ENCODE measurements around the gene BSN.
"Not testable (repeated sequence)": the region's sequence is repeated elsewhere in the genome, so short reads cannot be mapped to it uniquely, and the experiment has no call there.

Gene BSN

DNA sequence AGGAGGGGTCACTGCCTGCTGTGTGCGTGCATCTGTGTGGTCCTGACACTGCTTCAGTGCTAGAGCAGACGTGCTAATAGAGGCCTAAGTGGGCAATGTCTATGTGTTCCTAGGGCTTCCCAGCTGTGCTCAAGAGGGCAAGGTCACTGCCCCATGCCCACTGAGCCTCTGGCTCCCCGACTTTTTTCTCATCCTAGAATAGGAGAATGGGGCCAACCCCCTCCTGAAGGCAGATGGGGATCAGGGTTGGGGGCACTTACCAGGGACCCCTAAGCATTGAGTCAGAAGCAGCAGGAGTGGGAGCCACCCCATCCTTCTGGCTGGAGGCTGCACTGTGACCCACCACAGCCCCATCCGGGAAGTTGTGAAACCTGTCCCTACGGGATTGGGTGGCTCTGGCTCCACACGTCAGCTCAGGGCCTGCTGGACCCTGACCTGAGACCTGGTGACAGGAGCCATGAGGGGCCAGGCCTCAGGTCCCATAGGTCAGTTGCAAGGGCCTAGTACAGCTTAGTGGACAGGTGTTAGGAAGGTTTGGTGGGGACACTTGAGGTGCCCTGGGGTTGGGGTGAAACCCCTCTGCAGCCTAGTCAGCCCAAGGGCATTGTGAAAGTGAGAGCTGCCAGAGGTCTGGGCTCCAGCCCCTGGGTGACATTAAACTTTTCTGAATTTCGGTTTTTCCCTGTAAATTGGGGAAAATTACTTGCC is 134.2 kb downstream of the BSN start:
- peak; percentile 43 for TF ChIP-seq POLR2A (IDR thresholded peaks at IDR 0.05; ENCODE audit: extremely low read depth, insufficient read length)
- H3K4me3 ChIP-seq (ENCODE audit: low read depth, low read length): peak overlapping the region; percentile 78
- DNase-seq (ENCODE audit: low read depth): peak; percentile 82

DNA sequence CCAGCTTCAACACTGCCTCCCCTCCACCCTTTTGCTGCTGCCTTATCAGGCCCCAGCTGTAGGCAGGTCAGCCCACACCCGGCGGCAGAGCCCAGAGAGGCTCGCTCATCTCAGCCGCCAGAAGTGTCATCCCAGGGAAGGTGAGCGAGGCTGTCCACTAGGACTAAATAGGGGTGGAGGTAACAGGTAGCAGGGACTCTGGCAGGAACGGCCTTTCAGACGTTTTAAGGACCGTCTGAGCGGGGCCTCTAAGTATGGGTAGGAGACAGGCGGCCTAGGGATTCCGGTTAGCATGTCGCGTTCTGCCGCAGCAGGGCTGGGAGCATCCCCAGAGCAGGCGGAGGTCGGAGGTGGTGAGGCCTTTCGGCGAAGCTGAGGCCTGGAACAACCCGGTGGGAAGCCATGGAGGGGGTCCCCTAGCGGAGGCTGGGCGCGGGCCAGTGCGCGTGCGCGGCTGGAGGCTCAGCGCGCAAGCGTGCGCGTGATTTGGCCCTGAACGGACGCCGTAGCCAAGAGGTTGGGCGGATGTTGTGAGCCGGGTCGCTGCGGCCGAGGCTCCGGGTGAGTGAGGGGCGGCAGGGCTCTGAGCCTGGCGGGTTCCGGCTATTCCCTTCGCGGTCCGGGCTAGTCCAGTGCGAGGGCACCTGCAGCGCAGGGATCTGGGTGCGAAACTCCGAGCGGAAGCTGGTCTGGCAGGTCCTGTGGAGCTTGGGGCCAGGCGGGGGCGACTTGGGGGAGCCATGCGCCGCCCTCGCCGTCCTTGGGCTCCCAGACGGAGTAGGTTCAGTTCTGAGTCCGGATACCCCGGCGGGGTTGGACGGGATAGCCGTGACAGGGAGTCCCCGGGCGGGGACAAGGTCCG is 135.0 kb downstream of the BSN start, which contains the start of the genes MST1 and RNF123:
Gene MST1, minus strand, starts transcription at position 429 of the 862 bp plus-strand sequence. CDS start 783 bp downstream, outside the sequence.
Gene RNF123, plus strand, starts transcription at position 512 of the 862 bp plus-strand sequence. CDS start 1,609 bp downstream, outside the sequence.
- DNase-seq (ENCODE audit: low read depth): peak; percentile 93
- peak; percentile 67 for TF ChIP-seq MYC (IDR thresholded peaks at IDR 0.05; ENCODE audit: low read depth, low read length)
- TF ChIP-seq POLR2A (IDR thresholded peaks at IDR 0.05; ENCODE audit: extremely low read depth, insufficient read length): peak; percentile 45
- TF ChIP-seq, protein P1, sequence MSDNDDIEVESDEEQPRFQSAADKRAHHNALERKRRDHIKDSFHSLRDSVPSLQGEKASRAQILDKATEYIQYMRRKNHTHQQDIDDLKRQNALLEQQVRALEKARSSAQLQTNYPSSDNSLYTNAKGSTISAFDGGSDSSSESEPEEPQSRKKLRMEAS (IDR thresholded peaks at IDR 0.05; ENCODE audit: low read depth, low read length): peak; percentile 47; the same call in 1 of the 2 replicates
- TF ChIP-seq, protein P2, sequence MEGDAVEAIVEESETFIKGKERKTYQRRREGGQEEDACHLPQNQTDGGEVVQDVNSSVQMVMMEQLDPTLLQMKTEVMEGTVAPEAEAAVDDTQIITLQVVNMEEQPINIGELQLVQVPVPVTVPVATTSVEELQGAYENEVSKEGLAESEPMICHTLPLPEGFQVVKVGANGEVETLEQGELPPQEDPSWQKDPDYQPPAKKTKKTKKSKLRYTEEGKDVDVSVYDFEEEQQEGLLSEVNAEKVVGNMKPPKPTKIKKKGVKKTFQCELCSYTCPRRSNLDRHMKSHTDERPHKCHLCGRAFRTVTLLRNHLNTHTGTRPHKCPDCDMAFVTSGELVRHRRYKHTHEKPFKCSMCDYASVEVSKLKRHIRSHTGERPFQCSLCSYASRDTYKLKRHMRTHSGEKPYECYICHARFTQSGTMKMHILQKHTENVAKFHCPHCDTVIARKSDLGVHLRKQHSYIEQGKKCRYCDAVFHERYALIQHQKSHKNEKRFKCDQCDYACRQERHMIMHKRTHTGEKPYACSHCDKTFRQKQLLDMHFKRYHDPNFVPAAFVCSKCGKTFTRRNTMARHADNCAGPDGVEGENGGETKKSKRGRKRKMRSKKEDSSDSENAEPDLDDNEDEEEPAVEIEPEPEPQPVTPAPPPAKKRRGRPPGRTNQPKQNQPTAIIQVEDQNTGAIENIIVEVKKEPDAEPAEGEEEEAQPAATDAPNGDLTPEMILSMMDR (IDR thresholded peaks at IDR 0.05; ENCODE audit: low read depth, low read length): peak; percentile 26

DNA sequence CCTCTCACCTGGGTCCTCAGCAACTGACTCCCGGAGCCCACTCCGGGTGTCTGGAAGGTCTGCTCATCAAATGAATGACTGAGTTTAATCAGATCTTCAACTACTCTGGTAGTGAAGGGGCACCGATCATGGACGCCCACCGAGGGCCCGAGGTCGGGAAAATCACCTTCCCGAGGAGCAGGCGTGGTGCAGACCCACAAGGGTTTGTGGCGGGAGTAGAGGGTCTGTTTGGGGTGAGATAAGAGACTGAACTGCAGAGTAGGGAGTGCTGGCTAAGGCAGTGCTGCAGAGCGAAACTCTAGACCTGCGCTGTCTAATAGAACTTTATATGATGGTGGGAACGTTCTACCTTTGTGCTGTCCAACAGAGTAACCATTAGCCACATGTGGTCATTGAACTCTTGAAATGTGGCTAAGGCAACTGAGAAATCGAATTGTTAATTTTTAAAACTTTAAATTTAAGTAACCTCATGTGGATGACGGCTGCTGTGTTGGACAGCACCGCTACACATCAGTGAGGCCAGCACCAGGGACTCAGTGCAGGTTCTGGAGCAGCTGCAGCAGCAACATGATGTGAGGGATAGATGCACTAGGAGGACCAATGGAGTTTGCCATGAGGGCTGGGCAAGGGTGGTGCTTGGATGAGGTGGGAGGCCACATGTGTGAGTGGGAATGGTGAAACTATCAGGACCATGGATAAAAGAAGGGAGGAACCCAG is 135.8 kb downstream of the BSN start:
- DNase-seq (ENCODE audit: low read depth): not testable (repeated sequence)
- peak overlapping the region; percentile 78 for H3K4me3 ChIP-seq (ENCODE audit: low read depth, low read length)

More for the DNA sequence above, 135.0 kb downstream of the BSN start, which contains the start of the genes MST1 and RNF123:
- H3K4me3 ChIP-seq (ENCODE audit: low read depth, low read length): peak within 1 kb of the TSS; percentile 78

DNA sequence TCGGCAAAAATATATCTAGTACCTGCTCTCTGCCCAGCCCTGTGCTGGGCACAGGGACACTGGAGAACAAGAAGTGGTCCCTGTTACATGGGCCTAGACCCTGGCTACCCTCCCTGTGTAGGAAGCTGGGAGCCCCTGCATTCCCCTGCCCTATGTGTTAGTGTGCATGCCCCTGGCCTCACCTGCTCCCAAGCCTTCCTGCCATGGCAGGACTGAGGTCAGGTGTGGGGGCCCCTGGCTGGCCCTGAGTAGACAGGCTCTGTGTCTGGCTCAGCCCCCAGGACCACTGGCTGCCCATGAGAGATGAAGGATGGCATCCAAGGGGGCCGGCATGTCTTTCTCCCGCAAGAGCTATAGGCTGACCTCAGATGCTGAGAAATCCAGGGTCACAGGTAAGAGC is 136.6 kb downstream of the BSN start:
- peak overlapping the region; percentile 16 for H3K4me3 ChIP-seq (ENCODE audit: low read depth, low read length)
- DNase-seq (ENCODE audit: low read depth): not testable (repeated sequence)

DNA sequence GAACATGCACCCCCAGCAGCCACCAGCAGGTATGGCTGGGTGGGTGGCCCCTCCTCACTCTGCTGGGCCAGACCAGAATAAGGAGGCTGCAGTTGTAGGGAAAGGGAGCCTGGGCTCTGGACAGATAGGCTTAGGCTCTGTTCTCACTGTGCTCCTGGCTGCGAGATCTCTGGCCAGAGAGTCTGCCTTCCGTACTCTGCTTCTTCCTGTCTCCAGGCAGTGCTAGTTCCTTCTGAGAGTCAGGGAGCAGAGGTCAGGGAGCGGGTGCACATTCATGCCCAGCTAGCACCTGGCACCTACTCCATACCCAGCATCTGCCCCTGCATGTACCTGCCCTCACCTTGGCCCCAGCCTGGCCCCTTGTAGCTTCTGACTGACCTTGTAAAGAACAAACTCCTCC is 137.2 kb downstream of the BSN start:
- not testable (repeated sequence) for DNase-seq (ENCODE audit: low read depth); H3K4me3 ChIP-seq (ENCODE audit: low read depth, low read length)

DNA sequence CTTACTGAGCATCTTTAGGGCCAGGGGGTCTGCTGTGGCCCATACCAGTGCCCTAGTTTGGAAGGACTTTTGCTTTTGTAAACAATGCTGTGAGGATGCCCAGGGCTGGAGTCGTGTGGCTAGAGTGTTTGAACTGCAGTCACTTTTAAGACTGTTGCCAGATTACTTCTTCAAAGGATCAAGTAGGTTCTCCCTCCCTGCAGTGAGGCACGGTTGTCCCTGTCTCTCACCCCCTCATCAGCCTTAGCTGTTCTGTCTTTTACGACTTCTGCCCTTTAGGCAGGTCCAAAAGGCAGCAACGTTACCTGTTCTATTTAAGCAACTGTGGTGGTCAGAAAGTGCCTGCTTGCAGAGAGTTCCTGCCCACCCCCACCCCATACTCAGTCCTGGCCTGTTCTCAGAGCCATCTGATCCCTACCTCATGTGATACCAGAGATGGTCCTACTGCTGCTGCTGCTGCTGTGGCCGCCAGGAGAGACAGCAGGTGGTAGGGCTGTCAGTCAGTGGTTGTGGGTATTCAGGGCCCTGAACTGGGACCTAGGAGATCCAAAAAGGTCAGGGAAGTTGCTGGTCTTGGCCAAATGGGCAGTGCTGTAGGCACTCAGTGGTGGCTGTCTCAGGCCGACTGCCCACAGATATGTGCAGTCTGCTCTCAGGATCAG is 140.3 kb downstream of the BSN start:
- DNase-seq (ENCODE audit: low read depth); H3K4me3 ChIP-seq (ENCODE audit: low read depth, low read length): not testable (repeated sequence)

DNA sequence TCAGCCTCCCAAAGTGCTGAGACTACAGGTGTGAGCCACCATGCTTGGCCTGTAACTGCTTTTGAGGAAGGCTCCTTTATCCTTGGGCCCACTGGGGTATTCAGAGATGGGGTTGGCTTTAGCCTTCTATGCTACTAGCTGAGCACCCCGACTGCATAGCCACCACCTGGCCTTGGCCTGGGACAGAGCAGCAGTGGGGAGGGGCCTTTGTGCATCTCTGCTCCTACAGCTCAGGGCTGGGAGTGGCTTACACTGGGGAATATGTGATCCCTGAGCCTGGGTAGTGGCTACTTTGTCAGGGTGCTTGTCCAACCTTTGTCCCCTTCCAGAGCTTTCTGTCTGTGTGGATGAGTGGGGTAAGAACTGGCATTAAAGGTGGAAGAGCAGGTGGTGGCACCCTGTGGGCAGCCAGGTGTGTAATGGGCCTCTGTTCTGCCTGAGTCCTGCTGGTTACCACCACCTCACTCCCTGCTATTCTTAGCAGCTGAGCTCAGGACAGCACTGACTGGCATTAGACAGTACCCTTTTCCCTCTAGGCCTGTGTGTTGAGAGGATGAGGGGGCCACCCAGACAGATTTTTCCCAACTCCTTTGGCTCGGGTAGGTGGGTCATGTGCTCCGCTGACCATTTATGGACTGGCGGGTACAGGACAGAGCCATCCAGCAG is 141.2 kb downstream of the BSN start:
- DNase-seq (ENCODE audit: low read depth); H3K4me3 ChIP-seq (ENCODE audit: low read depth, low read length): not testable (repeated sequence)

DNA sequence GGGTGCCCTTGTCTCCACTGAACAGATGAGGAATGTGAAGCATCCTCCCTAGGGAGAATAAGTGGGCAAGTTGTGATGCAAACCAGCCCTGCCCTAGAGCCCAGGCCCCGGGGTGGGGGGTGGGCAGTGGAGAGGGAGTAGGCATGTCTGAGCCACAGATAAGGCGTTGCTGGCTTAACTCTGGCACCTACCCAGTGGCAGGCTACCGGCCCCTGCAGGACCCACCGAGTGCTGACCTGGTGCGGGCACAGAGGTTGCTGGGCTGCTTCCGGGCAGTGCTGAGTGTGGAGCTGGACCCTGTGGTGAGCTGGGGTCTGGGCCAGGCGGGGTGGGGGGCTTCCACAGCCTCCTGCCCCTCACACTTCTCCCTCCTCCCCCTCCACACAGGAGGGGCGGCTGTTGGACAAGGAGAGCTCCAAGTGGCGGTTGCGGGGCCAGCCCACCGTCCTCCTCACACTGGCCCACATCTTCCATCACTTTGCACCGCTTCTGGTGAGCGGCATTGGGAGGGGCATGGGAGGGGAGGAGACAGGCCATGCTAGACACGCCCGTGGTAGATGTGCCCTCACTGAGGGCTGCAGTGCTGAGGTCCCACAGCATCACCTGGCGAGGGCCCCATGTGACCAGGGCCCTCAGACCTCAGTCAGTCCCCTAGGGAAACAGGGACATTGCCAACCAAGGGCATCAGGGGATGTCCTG is 145.2 kb downstream of the BSN start:
- no peak for DNase-seq (ENCODE audit: low read depth)
- no peak overlapping the region for H3K4me3 ChIP-seq (ENCODE audit: low read depth, low read length)
- TF ChIP-seq, protein P1 (IDR thresholded peaks at IDR 0.05; ENCODE audit: low read depth, low read length): no peak
- TF ChIP-seq POLR2A (IDR thresholded peaks at IDR 0.05; ENCODE audit: extremely low read depth, insufficient read length): no peak
- no peak for TF ChIP-seq MYC (IDR thresholded peaks at IDR 0.05; ENCODE audit: low read depth, low read length)
- TF ChIP-seq, protein P2 (IDR thresholded peaks at IDR 0.05; ENCODE audit: low read depth, low read length): no peak

All from NB4 (cell line).